K562 (cell line): Measurements from ENCODE around the gene GLB1L2. TPM values are rescaled to one million over a fixed set of nuclear protein-coding genes. Genes with fewer than 3 reads are reported as not detected.

ENCODE experiments used
- ATAC-seq: fragments of 200-7000 bp; cut with Tn5 transposase; 3 replicates; pipeline ENCODE4 v1.9.1; 2020; ENCODE audit warnings: moderate library complexity
- BruUV-seq: library from RNA; stranded (reverse); fragments of 400-500 nt; replicated peaks from 2 replicates; lab custom pipeline; 2021; lab: Mats Ljungman, UMichigan
- CTCF ChIA-PET: fragments of 300-600 bp; formaldehyde crosslinking; extraction: SDS; loops from one replicate; lab custom pipeline; 2021; ENCODE audit warnings: low intra/inter-chr PET ratio; lab: Yijun Ruan, JAX
- POLR2A ChIA-PET: fragments of 300-600, 350-650 bp; sonication (Branson Sonifier 250); formaldehyde crosslinking; extraction: SDS; loops from one replicate; lab custom pipeline; 2021; ENCODE audit warnings: antibody characterized with exemption, inconsistent platforms; lab: Yijun Ruan, JAX
- DNase-seq, 4 experiments: peaks; one replicate each; pipeline versions ENCODE4 v3.0.0 to v3.0.0-alpha.2; 2011 to 2018; ENCODE audit warnings: low spot score in 3 of 4, mixed read lengths in 3 of 4; ENCODE audit errors: extremely low read depth in 1 of 4
- FAIRE-seq: peaks from 2 replicates; lab custom pipeline; 2011; peaks lifted over from hg19 to GRCh38; lab: Jason Lieb, UNC
- H2AFZ ChIP-seq: 2 replicates; pipeline ENCODE4 v1.6.0; 2011; ENCODE audit warnings: low read depth, low read length, control low read depth, inconsistent platforms
- H3K27ac ChIP-seq: fragments of 200-600 bp; 3 replicates; pipeline ENCODE4 v1.8.0; 2011; ENCODE audit warnings: low read depth, mild to moderate bottlenecking, control low read depth, inconsistent platforms, low read length, moderate library complexity, mixed read lengths; ENCODE audit errors: extremely low read depth
- H3K27me3 ChIP-seq, 2 experiments: fragments of 300-600 bp in 1 of 2; 2 replicates in 1 of 2; 3 replicates in 1 of 2; pipeline versions ENCODE4 v1.6.0 to v1.8.0; 2011; ENCODE audit warnings: inconsistent platforms in 2 of 2, low read length in 2 of 2, mild to moderate bottlenecking in 1 of 2, mixed read lengths in 1 of 2, moderate library complexity in 1 of 2; ENCODE audit not compliant: control insufficient read depth in 2 of 2, insufficient read depth in 2 of 2
- H3K36me3 ChIP-seq: fragments of 300-600 bp; 3 replicates; pipeline ENCODE4 v1.8.0; 2011; ENCODE audit warnings: mild to moderate bottlenecking, low read length, inconsistent platforms; ENCODE audit not compliant: control insufficient read depth, insufficient read depth
- H3K4me1 ChIP-seq, 2 experiments: fragments of 200-600 bp in 1 of 2; replicated peaks in 1 of 2; 2 replicates in 1 of 2; 3 replicates in 1 of 2; pipeline versions ENCODE4 v1.5.1 to v1.8.0; 2011; ENCODE audit warnings: inconsistent platforms in 2 of 2, low read length in 2 of 2, mild to moderate bottlenecking in 1 of 2, mixed read lengths in 1 of 2, moderate library complexity in 1 of 2; ENCODE audit not compliant: control insufficient read depth in 2 of 2, insufficient read depth in 2 of 2
- H3K4me2 ChIP-seq: 2 replicates; pipeline ENCODE4 v1.6.1; 2011; ENCODE audit warnings: low read length, control low read depth, inconsistent platforms, mixed read lengths; ENCODE audit not compliant: insufficient read depth
- H3K4me3 ChIP-seq: fragments of 200-600 bp; sonication (generic), shearing (Covaris generic); 2 replicates; pipeline ENCODE4 v1.5.1; 2016; ENCODE audit warnings: control low read depth, inconsistent platforms
- H3K79me2 ChIP-seq: fragments of 200-600 bp; 3 replicates; pipeline ENCODE4 v1.8.0; 2011; ENCODE audit warnings: low read length, inconsistent platforms; ENCODE audit not compliant: control insufficient read depth, insufficient read depth
- H3K9ac ChIP-seq, 2 experiments: 2 replicates each; pipeline versions ENCODE4 v1.6.0 to v1.6.1; 2011; ENCODE audit warnings: low read depth in 2 of 2, low read length in 2 of 2, control low read depth in 1 of 2, inconsistent platforms in 1 of 2, mild to moderate bottlenecking in 1 of 2, mixed read lengths in 1 of 2; ENCODE audit not compliant: insufficient read depth in 1 of 2
- H3K9me1 ChIP-seq: one replicate; pipeline ENCODE4 v1.6.0; 2011; ENCODE audit warnings: inconsistent platforms, mild to moderate bottlenecking, low read length, moderate library complexity; ENCODE audit not compliant: control insufficient read depth, insufficient read depth
- H3K9me3 ChIP-seq: replicated peaks from 2 replicates; pipeline ENCODE4 v1.5.1; 2011; ENCODE audit warnings: low read depth, low read length, inconsistent platforms; ENCODE audit not compliant: control insufficient read depth, insufficient read depth
- H4K20me1 ChIP-seq: replicated peaks from 2 replicates; pipeline ENCODE4 v1.6.1; 2011; ENCODE audit warnings: low read length, inconsistent platforms, mixed read lengths; ENCODE audit not compliant: control insufficient read depth, insufficient read depth
- ATF1 ChIP-seq, 2 experiments: fragments of 450-650 bp in 1 of 2; IDR thresholded peaks; 2 replicates each; pipeline ENCODE4 v1.6.1; 2016; ENCODE audit warnings: missing compliant biosample characterization in 1 of 2, missing genetic modification characterization in 1 of 2
- FOXK1 ChIP-seq: sonication (generic); formaldehyde crosslinking; IDR thresholded peaks from 2 replicates; pipeline ENCODE4 v1.8.0; 2022; ENCODE audit warnings: missing genetic modification reagents, mild to moderate bottlenecking, borderline replicate concordance
- KLF6 ChIP-seq: fragments of 250-450 bp; sonication (Bioruptor Pico); IDR thresholded peaks from 2 replicates; pipeline ENCODE4 v1.4.0; 2020; ENCODE audit warnings: mild to moderate bottlenecking, moderate library complexity, borderline replicate concordance
- PRPF4 ChIP-seq: fragments of 200-400 bp; formaldehyde crosslinking; IDR thresholded peaks from one replicate; pipeline ENCODE4 v1.6.1; 2017; ENCODE audit warnings: low read length, low read depth, mild to moderate bottlenecking; ENCODE audit not compliant: insufficient read depth, poor library complexity, severe bottlenecking
- SIRT6 ChIP-seq: IDR thresholded peaks from one replicate; pipeline ENCODE4 v1.6.1; 2012; ENCODE audit warnings: low read depth, mild to moderate bottlenecking, control low read depth, inconsistent platforms, low read length, moderate library complexity
- STAG1 ChIP-seq: sonication (generic); formaldehyde crosslinking; IDR thresholded peaks from 2 replicates; pipeline ENCODE4 v1.5.0; 2020; ENCODE audit warnings: missing genetic modification reagents, borderline replicate concordance
- ZNF232 ChIP-seq: sonication (generic); formaldehyde crosslinking; IDR thresholded peaks from 2 replicates; pipeline ENCODE4 v1.8.0; 2022; ENCODE audit warnings: mild to moderate bottlenecking, missing genetic modification reagents
- ZNF444 ChIP-seq: fragments of 250-450 bp; sonication (Bioruptor Pico); IDR thresholded peaks from 2 replicates; pipeline ENCODE4 v1.4.0; 2020; ENCODE audit warnings: mild to moderate bottlenecking, moderate library complexity
- ZNF696 ChIP-seq: fragments of 250-450 bp; sonication (Bioruptor Pico); conservative IDR thresholded peaks from 2 replicates; pipeline ENCODE4 v1.4.0; 2020; ENCODE audit warnings: mild to moderate bottlenecking, moderate library complexity
- ZNF764 ChIP-seq: fragments of 250-450 bp; sonication (Bioruptor Pico); IDR thresholded peaks from 2 replicates; pipeline ENCODE4 v1.4.0; 2020; ENCODE audit warnings: low read depth, mild to moderate bottlenecking, moderate library complexity
- WGBS: fragments of 100-300 bp; shearing (Covaris generic); methylation state at CpG from one replicate; pipeline ENCODE4 v1.1.6; 2016; ENCODE audit warnings: low coverage, mixed read lengths; ENCODE audit not compliant: insufficient coverage; ENCODE audit errors: missing lambda C conversion rate; 5-methylcytosine and 5-hydroxymethylcytosine counted together
- in situ Hi-C: fragments of 300-500 bp; cut with MboI; formaldehyde crosslinking; loops from 4 replicates; pipeline ENCODE4 v1.15.0; 2018; ENCODE audit warnings: inconsistent platforms, mixed read lengths
- intact Hi-C: fragments of 100-400 bp; cut with micrococcal nuclease; formaldehyde crosslinking; loops from 2 replicates; pipeline ENCODE4 v1.14.2; 2022
- polyA plus RNA-seq, 8 experiments: library from polyadenylated mRNA; depleted of rRNA in 4 of 8; stranded (reverse) in 5 of 8; unstranded in 3 of 8; fragments of >200 nt; fragmentation: Nextera tagmentation in 2 of 8; fragmentation: Illumina TruSeq in 1 of 8; extraction: Ambion mirVana in 2 of 8; extraction: Trizol in 1 of 8; gene quantifications; 2 replicates each; pipeline versions ENCODE4 v1.2.1 to v1.2.3, GENCODE V29; 2011 to 2014; ENCODE audit warnings: inconsistent platforms in 1 of 8, missing spikeins in 1 of 8
- total RNA-seq, 7 experiments: library from RNA; depleted of rRNA in 6 of 7; stranded (reverse); fragments of >200 nt in 6 of 7; fragmentation: Illumina TruSeq in 2 of 7; extraction: Trizol in 2 of 7; gene quantifications; 2 replicates each; pipeline versions ENCODE4 v1.2.1 to v1.2.3, GENCODE V29; 2011 to 2021; ENCODE audit warnings: low replicate concordance in 1 of 7
- TF ChIP-seq, protein P1 (sequence below): fragments of 450-650 bp; IDR thresholded peaks from 2 replicates; pipeline ENCODE4 v1.6.1; 2017; ENCODE audit warnings: antibody characterized with exemption
- TF ChIP-seq, protein P2 (sequence below): fragments of 450-650 bp; formaldehyde crosslinking; IDR thresholded peaks from 2 replicates; pipeline ENCODE4 v1.4.0; 2022; ENCODE audit warnings: mild to moderate bottlenecking, moderate library complexity
- TF ChIP-seq, protein P3 (sequence below): sonication (generic); formaldehyde crosslinking; IDR thresholded peaks from 2 replicates; pipeline ENCODE4 v1.4.0; 2020; ENCODE audit warnings: mild to moderate bottlenecking, missing genetic modification reagents
- TF ChIP-seq, protein P4 (sequence below): fragments of 250-450 bp; sonication (Bioruptor Pico); IDR thresholded peaks from 2 replicates; pipeline ENCODE4 v1.8.0; 2021; ENCODE audit warnings: mild to moderate bottlenecking, moderate library complexity
- TF ChIP-seq, protein P5 (sequence below): fragments of 250-450 bp; sonication (Bioruptor Pico); IDR thresholded peaks from 2 replicates; pipeline ENCODE4 v1.5.0; 2021

GLB1L2 gene
- total and polyA plus RNA-seq, 9 of the 15 experiments (the other 6 are each of a cell fraction or from before 2014, with no cell fraction given), result 0.84 to 21.4 (median 13.8) TPM

DNA sequence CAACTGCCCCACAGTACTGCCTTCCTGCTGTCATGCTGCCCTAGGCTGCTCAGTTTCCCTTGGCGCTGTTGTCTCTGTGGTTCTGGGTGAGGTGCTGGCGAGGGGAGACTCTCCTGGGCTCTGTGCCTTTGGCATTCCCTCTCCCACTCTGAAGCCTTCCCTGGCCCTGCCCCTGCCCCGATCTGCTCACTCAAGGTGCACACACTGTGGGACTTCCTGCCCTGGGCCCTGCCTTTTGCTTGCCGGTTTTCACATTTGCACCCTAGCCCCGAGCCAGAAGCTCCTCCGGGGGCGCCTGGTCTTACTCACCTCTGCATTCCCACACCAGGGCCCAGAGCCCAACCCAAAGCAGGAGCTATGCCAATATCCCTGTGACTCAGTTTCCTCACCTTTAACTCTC is 68.2 kb downstream of the GLB1L2 start:
- Histone ChIP-seq H3K79me2 (no peaks in the 10 kb centered on the region), H4K20me1 (0 out of 2 replicates have a peak, but pooled peaks cover 3% of the 10 kb centered on the region), H3K27ac (no peak overlapping the region), H3K9me3 (no peaks in the 10 kb centered on the region), H3K4me2 (no peak overlapping the region), H3K4me3 (no peak overlapping the region), H3K4me1 (no peaks in the 10 kb centered on the region), H3K27me3 (peaks cover 5 to 74% of the 10 kb centered on the region in 2 experiments; a peak in 4 of 5 replicates), H3K9ac (no peak overlapping the region), H2AFZ (no peak overlapping the region), H3K36me3 (no peaks in the 10 kb centered on the region), H3K9me1 (no peaks in the 10 kb centered on the region)
- ChIA-PET POLR2A (no interaction called here), CTCF (no interaction called here)
- ATAC-seq (no peak), DNase-seq (no peak), FAIRE-seq (no peak)
- no TSS peak for BruUV-seq
- in situ Hi-C loops, result no loop called here
- 0% methylated on average over 7 of the region's 7 CpGs for WGBS
- intact Hi-C loops, result loop anchor here (10.0 kb wide), 1 partner anchor 325 kb away; no protein-coding TSS in a partner anchor
- TF ChIP-seq, protein P1, sequence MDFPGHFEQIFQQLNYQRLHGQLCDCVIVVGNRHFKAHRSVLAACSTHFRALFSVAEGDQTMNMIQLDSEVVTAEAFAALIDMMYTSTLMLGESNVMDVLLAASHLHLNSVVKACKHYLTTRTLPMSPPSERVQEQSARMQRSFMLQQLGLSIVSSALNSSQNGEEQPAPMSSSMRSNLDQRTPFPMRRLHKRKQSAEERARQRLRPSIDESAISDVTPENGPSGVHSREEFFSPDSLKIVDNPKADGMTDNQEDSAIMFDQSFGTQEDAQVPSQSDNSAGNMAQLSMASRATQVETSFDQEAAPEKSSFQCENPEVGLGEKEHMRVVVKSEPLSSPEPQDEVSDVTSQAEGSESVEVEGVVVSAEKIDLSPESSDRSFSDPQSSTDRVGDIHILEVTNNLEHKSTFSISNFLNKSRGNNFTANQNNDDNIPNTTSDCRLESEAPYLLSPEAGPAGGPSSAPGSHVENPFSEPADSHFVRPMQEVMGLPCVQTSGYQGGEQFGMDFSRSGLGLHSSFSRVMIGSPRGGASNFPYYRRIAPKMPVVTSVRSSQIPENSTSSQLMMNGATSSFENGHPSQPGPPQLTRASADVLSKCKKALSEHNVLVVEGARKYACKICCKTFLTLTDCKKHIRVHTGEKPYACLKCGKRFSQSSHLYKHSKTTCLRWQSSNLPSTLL, result no peak
- no peak for TF ChIP-seq STAG1
- TF ChIP-seq, protein P2, sequence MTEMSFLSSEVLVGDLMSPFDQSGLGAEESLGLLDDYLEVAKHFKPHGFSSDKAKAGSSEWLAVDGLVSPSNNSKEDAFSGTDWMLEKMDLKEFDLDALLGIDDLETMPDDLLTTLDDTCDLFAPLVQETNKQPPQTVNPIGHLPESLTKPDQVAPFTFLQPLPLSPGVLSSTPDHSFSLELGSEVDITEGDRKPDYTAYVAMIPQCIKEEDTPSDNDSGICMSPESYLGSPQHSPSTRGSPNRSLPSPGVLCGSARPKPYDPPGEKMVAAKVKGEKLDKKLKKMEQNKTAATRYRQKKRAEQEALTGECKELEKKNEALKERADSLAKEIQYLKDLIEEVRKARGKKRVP, result no peak
- TF ChIP-seq ZNF696 (CRISPR knock-in tag), result no peak
- no peak for TF ChIP-seq SIRT6
- TF ChIP-seq, protein P3, sequence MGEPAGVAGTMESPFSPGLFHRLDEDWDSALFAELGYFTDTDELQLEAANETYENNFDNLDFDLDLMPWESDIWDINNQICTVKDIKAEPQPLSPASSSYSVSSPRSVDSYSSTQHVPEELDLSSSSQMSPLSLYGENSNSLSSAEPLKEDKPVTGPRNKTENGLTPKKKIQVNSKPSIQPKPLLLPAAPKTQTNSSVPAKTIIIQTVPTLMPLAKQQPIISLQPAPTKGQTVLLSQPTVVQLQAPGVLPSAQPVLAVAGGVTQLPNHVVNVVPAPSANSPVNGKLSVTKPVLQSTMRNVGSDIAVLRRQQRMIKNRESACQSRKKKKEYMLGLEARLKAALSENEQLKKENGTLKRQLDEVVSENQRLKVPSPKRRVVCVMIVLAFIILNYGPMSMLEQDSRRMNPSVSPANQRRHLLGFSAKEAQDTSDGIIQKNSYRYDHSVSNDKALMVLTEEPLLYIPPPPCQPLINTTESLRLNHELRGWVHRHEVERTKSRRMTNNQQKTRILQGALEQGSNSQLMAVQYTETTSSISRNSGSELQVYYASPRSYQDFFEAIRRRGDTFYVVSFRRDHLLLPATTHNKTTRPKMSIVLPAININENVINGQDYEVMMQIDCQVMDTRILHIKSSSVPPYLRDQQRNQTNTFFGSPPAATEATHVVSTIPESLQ (CRISPR knock-in tag), result no peak
- TF ChIP-seq ZNF444 (CRISPR knock-in tag), result no peak
- TF ChIP-seq ZNF232 (CRISPR knock-in tag), result no peak
- no peak for TF ChIP-seq FOXK1 (CRISPR knock-in tag)
- TF ChIP-seq, protein P4, sequence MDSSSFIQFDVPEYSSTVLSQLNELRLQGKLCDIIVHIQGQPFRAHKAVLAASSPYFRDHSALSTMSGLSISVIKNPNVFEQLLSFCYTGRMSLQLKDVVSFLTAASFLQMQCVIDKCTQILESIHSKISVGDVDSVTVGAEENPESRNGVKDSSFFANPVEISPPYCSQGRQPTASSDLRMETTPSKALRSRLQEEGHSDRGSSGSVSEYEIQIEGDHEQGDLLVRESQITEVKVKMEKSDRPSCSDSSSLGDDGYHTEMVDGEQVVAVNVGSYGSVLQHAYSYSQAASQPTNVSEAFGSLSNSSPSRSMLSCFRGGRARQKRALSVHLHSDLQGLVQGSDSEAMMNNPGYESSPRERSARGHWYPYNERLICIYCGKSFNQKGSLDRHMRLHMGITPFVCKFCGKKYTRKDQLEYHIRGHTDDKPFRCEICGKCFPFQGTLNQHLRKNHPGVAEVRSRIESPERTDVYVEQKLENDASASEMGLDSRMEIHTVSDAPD (CRISPR knock-in tag), result no peak
- no peak for TF ChIP-seq PRPF4
- no peak for TF ChIP-seq ATF1 (CRISPR knock-in tag; IDR thresholded peaks at IDR 0.05)
- TF ChIP-seq ATF1 (tag; IDR thresholded peaks at IDR 0.05), result no peak
- TF ChIP-seq KLF6 (CRISPR knock-in tag), result no peak
- no peak for TF ChIP-seq ZNF764 (CRISPR knock-in tag)
- TF ChIP-seq, protein P5, sequence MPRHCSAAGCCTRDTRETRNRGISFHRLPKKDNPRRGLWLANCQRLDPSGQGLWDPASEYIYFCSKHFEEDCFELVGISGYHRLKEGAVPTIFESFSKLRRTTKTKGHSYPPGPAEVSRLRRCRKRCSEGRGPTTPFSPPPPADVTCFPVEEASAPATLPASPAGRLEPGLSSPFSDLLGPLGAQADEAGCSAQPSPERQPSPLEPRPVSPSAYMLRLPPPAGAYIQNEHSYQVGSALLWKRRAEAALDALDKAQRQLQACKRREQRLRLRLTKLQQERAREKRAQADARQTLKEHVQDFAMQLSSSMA (CRISPR knock-in tag), result no peak
